ENCODE data around the gene CORO2A.

Gene CORO2A, protein sequence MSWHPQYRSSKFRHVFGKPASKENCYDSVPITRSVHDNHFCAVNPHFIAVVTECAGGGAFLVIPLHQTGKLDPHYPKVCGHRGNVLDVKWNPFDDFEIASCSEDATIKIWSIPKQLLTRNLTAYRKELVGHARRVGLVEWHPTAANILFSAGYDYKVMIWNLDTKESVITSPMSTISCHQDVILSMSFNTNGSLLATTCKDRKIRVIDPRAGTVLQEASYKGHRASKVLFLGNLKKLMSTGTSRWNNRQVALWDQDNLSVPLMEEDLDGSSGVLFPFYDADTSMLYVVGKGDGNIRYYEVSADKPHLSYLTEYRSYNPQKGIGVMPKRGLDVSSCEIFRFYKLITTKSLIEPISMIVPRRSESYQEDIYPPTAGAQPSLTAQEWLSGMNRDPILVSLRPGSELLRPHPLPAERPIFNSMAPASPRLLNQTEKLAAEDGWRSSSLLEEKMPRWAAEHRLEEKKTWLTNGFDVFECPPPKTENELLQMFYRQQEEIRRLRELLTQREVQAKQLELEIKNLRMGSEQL

DNA sequence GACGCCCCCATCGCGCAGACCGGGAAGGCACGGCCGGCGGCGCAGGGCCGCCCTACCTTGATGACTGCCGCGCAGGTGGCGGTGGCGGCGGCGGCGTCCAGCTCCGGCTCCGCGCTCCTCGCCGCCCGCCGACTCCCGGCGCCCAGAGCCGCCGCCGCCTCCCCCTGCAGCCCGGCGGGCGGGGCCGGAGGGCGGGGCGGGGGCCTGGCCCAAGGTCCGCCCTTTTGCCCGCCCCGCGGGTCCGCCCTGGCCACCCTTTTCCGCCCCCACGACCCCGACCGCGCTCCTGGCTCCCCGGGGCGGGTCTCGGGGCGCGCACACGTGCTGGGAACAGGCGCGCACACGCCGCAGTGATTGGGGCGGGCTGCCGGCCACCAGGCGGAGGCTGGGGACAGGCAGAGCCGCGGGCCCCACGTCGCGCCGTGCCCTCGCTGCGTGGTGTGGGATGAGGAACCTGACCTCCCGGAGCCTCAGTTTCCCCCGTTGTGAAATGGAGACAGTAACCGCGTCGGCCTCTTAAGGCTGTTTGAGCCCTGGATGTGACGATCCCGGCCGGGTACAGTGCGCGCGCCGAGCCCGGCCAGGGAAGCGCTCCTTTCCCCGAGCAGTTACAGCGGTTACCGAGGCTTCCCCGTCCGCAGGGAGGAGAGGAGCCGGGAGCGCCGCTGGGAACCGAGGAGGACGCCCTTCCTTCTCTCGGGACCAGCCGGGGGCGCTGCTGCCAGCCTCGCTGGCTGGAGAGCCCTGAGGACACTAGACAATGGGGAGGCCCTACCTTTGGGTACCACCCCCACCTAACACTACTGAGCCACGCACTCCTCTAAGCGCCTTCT is at the start of gene CORO2A:
TSS of gene CORO2A (minus strand) at position 135 of the 833 bp plus-strand sequence. CDS start 34,977 bp downstream, outside the sequence.
- DNase-seq (ENCODE audit: low read depth in 2 of 2), result peak; percentile 47 to 52

DNA sequence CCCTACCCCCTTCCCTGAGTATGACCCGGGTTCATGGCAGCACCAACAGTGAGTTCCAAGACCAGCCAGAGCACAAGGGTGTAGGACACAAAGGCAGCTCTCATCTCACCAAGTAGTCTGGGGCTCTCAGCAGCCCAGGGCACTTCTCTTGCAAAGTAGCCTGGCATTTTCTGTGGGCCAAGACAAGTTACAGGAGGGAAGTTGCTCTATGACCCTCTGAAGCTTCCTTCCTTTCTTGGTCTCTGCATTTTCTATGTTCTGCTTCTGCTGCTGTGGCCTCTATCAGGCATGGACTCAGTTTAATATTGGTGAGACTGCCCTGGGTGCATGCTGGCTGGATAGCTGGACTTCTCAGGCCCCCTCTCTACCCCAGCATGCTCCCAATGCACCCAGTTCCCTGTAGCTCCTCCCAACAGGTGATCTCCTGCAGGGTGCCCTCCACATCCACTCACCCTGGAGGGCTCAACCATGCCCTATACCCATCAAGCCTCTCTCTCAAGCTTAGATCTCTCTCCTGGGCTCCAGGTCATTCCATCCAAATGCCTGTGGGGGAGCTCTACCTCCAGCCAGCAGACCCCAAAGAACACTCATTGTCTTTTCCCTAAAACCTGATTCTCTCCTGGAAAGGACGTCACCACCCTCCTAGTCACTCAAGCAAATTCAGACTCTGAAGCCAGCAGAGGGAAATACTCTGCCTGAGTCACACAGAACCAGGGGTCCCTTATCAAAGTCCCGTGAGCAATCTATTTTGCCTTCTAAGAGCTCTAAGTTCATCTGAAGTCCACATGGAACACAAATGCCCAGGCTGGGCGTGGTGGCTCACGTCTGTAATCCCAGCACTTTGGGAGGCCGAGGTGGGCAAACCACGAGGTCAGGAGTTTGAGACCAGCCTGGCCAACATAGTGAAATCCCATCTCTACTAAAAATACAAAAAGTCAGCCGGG is 49.2 kb upstream of the CORO2A start:
- no peak for DNase-seq (ENCODE audit: low read depth in 2 of 2)

DNA sequence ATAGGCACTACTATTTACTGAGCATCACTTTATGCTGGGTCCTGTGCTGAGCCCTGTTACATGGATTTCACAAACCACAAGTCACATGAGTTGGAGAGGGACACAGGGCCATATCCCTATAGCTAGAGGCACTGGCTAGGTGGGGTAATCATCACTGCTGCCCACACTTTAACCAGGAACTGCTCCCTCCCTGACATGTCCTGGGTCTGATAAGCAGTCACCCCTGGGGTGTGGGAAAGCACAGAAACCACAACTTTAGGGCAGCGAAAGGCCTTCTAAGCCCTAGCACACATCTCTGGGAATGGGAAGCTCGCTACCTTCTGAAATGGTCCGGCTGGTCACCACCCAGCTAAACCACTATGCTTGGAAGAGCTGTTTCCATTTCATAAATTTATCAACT is 48.0 kb upstream of the CORO2A start:
- no peak for DNase-seq (ENCODE audit: low read depth in 2 of 2)

DNA sequence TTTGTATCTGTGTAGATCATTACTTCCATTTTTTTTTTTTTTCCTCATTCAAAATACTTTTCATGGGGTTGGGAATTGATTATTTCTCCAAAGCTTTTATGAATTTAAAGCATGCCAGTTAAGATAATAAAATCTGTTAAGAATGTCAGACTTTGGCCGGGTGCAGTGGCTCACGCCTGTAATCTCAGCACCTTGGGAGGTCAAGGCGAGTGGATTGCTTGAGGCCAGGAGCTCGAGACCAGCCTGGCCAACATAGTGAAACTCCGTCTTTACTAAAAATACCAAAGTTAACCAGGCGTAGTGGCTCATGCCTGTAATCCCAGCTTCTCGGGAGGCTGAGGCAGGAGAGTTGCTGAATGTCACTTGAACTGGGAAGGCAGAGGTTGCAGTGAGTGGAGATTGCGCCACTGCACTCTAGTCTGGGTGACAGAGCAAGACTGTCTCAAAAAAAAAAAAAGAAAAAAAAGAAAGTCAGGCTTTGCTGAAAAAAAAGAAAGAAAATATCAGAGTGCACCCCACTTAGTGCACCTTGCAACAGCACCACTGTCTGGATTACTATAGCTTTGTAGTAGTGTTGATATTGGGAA is 44.6 kb upstream of the CORO2A start:
- DNase-seq (ENCODE audit: low read depth in 2 of 2), result no peak

DNA sequence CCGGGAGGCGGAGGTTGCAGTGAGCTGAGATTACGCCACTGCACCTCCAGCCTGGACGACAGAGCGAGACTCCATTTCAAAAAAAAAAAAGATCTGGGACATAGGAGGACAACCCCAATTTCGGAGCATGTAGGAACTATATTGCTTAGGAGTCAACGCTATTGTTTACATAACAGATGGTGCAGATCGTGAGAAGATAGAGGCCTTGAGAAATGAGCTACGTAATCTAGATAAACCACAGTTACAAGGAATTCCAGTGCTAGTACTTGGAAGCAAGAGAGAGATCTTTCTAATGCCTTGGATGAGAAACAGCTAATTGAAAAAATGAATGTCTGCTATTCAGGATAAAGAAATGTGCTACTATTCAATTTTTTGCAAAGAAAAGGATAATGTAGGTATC is 42.7 kb upstream of the CORO2A start:
- DNase-seq (ENCODE audit: low read depth in 2 of 2), result no peak

DNA sequence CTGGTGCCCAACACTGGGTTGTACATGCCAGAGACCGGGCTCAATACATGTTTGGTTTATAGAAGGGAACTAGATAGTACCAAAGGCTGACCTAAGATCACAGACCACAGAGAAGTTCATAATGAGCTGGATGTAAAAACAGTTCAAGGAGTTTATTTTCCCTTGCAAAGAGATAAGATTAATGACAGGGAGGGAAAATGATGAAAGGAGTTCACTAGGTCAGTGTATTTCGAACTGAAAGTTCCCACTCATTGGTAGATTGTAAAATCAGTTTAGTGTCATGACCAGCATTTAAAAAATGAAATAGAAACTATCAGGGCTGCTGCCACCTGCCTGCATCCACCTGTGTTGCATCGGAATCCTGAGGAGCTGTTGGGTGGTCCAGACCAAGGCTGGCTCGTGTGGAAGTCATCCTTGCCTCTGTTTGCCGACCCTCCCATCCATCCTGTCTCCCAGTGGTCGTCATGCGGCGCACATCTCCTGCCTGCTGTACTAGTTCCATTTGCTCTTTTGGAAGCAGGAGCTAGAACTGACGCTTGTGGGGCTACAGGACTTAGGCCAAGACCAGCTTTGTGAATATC is 41.9 kb upstream of the CORO2A start:
- no peak for DNase-seq (ENCODE audit: low read depth in 2 of 2)

DNA sequence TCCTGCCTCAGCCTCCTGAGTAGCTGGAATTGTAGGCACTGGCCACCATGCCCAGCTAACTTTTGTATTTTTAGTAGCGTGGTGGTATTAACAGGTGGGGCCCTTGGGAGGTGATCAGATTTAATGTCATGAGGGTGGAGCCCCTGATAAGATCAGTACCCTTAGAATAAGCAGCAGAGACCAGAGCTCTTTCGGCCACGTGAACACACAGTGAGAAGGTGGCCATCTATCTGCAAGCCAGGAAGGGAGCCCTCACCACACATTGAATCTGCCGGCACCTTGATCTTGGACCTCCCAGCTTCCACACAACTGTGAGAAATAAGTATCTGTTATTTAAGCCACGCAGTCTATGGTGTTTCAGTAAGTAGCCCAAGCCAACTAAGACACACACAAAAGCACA is 40.5 kb upstream of the CORO2A start:
- no peak for DNase-seq (ENCODE audit: low read depth in 2 of 2)

DNA sequence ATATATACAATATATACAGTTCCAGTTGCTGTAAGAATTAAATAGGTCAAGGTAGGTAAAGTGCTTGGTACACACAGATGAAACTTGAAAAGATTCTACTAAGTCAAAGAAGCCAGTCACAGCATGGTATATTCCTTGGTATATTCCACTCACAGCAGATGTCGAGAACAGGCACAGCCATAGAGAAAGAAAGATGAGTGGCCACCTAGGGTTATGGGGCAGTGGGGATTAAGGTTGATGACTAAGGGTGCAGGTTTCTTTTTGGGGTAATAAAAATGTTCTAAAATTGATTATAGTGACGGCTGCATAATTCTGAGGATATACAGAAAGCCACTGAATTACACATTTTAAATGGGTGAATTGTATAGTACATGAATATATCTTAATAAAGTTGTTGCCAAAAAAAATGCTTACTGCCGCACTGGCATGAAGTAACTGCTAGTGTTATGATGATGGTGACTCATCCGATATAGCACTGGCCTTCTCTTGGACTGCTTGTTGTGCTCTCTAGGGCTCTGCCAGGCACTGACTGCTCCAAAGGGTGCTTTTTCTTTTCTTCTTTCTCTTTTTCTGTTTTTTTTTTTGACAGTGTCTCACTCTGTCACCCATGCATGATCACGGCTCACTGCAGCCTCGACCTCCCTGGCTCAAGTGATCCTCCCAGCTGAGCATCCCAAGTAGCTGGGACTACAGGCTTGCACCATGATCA is 39.5 kb upstream of the CORO2A start:
- DNase-seq (ENCODE audit: low read depth in 2 of 2), result no peak

DNA sequence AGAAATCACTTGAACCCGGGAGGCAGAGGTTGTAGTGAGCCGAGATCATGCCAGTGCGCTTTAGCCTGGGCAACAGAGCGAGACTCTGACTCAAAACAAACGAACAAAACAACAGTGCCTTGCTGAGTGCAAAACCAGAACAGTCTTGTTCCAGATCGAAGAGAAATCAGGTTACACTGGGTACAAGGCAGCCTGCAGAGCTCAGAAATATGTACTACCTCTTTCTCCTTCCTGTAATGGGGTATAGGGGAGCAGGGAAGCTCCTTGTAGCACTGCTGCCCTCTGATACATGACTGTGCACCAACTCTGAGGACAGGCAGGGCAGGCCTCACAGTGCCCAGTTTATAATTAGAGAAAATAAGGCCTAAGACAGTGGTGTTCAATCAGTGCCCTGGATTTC is 38.4 kb upstream of the CORO2A start:
- no peak for DNase-seq (ENCODE audit: low read depth in 2 of 2)

DNA sequence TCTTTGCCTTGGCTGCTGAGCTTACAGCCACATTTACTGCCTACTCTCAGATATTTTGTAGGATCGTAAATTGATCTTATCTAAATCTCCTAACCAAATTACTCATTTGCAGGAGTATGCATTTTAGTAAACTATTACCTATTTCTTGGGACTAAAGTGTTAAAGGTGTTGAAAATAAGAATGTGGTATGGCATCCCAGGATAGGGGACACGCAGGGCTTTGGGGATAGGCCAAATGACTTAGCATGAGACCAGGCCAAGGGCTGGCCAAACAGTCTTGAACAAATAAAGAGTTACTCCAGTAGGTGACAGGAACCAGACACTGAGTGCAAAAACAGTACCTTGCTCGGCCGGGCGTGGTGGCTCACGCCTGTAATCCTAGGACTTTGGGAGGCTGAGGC is 37.9 kb upstream of the CORO2A start:
- DNase-seq (ENCODE audit: low read depth in 2 of 2), result no peak

DNA sequence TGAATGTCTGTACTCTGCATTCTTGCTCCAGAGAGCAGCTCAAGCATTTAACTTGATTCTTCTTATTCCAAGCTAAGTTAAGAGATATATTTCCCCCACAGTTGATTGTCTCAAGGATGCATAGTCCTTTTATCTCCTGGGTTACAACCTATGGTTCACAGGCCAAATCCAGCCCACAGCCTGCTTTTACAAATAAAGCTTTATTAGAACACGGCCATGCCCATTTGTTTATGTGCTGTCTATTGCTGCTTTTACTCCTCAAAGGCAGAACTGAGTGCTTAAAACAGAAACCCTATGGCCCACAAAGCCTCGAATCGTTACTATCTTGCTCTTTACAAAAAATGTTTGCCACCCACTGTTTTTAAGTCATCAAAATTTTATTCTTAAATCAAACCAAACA is 37.2 kb upstream of the CORO2A start:
- DNase-seq (ENCODE audit: low read depth in 2 of 2), result no peak

DNA sequence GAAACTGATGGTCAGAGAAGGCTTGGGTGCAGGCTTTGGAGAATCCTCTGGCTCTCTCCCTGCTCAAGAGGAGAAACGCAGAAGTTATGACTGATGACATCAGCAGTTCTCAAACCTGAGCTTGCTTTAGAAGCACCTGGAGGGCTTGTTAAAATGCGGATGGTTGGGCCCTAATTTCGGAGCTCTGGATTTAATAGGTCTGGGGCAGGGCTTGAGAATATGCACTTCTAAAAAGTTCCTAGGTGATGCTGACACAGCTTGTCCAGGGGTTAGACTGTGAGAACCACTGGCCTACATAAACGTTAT is 36.6 kb upstream of the CORO2A start:
- DNase-seq (ENCODE audit: low read depth in 2 of 2), result no peak

DNA sequence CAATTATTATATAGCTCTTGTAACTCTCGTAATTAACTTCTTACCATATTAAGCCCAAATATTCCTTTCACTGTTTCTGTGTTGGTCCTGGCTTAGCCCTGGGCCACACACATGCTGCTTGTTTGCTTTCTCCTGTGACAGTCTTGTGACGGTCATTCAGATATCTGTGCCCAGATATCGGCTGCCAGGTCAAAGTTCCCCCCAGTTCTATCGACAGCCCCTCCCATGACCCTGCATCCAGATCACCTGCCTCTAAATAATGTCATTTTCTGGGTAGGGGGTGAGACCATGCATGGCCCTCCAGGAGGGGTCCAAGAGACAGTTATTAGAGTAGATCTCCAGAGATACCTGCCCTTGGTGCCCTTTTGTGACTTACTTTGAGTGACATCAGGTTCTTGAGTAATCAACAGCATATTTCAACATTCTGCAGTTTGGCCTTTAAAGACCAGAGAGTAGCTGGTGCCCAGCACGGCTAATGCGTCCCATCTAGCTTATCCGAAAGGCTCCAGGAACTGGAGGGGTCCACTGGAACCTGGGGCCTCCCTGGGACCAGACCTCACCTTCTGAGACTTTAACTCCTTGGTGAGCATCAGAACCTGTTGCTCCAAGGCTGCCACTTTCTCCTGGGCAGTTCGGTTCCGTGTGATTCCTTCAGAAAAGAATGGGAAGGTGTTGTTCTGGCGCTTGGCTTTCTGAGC is 36.1 kb upstream of the CORO2A start:
- DNase-seq (ENCODE audit: low read depth in 2 of 2), result no peak

DNA sequence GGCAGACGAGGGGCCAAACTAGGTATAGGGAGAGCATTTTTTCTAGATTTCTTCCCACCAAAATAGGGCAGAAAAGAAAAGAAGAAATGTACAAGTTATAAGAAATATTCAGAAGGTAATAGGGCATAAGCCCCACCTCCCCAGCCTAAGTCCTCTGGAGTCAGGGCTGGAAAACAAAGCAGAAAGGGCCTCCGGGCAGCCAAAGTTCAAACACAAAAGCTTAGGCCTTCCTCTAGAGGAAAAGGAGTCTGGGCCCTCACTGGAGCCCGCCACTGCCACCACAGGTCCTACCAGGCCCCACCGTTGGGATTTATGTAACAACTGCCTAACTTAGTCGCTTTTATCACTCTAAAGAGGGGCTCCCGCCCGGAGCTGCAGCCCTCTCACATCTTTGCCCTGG is 35.4 kb upstream of the CORO2A start:
- no peak for DNase-seq (ENCODE audit: low read depth in 2 of 2)

DNA sequence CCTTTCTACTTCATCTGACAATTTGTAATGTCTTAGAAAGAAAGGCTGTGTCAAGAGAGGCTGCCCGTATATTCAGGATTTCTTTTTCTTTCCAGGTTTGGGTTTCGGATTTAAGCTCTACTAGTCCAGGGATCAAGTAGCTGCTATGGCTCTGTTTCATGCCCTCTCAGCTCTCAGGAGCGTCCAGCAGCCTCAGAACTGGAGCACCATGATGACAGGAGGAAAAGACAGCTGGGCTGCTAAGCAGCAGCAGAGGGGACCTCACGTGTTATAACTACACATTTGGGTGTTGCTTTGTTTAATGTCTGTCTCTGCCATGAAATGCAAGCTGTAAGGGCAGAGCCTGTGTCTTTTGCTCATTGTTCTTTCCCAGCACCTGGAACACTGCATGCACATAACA is 34.5 kb upstream of the CORO2A start:
- no peak for DNase-seq (ENCODE audit: low read depth in 2 of 2)

DNA sequence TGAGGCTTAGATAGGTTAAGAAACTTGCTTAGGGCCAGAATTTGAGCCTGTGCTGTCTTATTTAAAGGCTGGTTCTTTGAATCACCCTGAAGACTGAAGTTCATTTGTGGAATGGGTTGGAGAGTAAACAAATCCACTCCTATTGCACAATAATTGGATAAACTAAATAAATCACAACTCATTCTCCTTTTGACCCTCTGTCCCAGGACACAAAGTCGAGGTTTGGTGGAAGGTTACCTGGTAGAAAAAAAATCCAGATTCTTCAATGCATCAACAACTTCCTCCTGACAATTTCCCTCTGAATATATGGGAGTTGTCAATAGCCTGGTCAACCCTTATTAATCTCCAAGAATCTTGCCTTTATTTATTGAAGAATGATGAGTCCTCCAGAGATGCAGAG is 34.1 kb upstream of the CORO2A start:
- no peak for DNase-seq (ENCODE audit: low read depth in 2 of 2)

DNA sequence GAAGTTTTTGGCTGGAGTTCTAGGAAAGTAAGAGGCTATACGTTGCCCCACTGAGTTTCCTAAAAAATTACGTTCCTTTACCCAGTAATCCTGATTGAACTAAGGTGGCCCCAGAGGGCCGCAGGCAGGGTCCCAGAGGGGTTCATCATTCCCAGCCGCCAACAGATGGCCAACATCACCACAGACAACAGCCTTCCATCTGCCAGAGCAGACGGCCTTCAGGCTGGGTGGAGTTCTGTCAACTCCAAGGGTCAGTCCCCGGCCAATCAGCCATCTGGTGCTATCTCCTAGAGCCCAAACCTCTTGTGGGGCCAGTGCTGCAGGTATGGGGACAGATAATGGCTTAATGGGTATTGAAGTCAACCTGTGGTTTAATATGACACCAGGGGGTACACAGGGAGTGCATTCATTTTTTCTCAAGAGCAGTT is 32.6 kb upstream of the CORO2A start:
- DNase-seq (ENCODE audit: low read depth in 2 of 2), result no peak

DNA sequence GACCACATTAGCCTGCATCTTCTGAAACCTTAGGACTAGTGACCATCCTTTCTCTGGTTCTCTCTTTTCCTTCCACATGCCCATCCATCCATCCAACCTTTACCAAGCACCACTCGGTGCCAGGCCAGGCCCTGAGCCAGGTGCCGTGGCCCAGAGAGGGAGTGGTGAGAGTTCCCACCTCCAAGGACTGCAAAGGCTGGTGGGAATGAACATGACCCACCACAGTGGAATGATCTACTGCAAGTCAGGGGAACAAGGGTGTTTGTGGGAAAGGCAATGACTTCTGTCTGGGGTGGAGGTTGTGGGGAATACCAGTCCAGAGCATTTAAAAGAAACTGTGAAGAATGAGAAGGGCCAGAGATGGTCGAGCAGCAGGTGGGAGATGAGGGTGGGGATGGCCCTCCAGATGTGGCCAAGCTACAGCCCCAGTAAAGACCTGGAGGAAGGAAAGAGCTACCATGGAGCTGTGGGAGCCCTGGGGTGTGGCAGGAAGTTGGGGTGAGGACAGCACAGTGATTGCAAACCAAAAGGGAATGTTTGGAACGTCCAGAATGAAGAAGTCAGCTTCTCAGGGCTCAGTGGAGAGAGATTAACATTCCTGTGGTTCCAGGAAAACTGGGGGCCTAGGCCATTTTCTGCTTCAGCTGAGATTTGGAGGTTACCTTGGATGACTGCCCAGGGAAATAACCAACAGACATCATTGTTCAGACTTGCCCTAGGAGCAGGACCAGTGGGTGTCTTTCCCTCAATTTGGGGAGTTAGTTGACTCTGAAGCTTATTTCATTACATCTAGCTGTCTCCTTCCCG is 30.7 kb upstream of the CORO2A start:
- DNase-seq (ENCODE audit: low read depth in 2 of 2), result no peak

DNA sequence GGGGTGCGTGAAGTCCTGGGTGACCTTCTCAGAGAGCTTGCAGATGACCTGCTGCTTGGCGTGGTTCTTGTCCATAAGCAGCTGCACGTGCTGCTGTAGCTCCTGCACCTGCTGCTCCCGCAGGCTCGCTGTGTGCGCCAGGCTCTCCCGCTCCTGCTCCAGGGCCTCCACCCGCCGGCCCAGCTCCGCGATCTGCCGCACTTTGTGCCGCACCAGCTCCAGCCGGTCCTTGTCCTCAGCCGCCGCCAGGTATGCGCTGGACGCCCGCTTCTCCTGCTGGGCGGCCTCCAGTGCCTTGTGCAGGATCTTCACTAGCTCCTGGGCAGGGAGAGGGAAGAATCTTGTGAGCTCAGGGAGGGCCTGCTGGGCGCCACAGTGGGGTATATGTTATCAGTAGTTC is 28.5 kb upstream of the CORO2A start:
- no peak for DNase-seq (ENCODE audit: low read depth in 2 of 2)
